Occipital lobe (tissue), 2 donors: Measurements from ENCODE around the gene MFSD12. TPM values are rescaled to one million over a fixed set of nuclear protein-coding genes. Genes with fewer than 3 reads are reported as not detected.
A peak's percentile ranks its signal among the peaks of the same experiment; 100 is the strongest.

Source experiments
- DNase-seq: peaks from one replicate; lab custom pipeline; 2025; lab: John Stamatoyannopoulos, UW
- total RNA-seq: library from RNA; depleted of rRNA; stranded (reverse); fragments of >200 nt; gene quantifications from one replicate; pipeline ENCODE4 v1.2.3, GENCODE V29; 2014

Gene MFSD12
- total RNA-seq, result 32.9 TPM

GRCh38 chr19:3557461-3558248 lies at the start of gene MFSD12:
Gene MFSD12, minus strand, starts transcription at chr19:3557586. Its CDS starts 183 bp downstream, at chr19:3557403.
- DNase-seq, result peak; percentile 92

GRCh38 chr19:3606690-3607289 lies 49.4 kb upstream of the MFSD12 start, which contains the start of gene TBXA2R:
Gene TBXA2R, minus strand, starts transcription at chr19:3606875. Its CDS starts 6,241 bp downstream, at chr19:3600634.
- DNase-seq, result no peak

- no peak for DNase-seq
Measured at GRCh38 chr19:3606174-3606689, 48.8 kb upstream of the MFSD12 start.

GRCh38 chr19:3605770-3606169 lies 48.4 kb upstream of the MFSD12 start:
- no peak for DNase-seq

DNA sequence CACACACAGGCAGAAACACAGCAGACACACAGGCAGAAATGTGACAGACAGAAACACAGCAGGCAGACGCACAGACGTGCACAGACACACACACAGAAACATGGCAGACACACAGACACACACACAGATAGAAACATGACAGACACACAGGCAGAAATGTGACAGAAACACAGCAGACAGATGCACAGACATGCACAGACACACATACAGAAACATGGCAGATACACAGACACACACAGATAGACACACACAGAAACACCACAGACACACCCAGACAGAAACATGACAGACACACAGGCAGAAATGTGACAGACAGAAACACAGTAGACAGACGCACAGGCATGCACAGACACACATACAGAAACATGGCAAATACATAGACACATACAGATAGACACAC lies 48.0 kb upstream of the MFSD12 start:
- no peak for DNase-seq

DNA sequence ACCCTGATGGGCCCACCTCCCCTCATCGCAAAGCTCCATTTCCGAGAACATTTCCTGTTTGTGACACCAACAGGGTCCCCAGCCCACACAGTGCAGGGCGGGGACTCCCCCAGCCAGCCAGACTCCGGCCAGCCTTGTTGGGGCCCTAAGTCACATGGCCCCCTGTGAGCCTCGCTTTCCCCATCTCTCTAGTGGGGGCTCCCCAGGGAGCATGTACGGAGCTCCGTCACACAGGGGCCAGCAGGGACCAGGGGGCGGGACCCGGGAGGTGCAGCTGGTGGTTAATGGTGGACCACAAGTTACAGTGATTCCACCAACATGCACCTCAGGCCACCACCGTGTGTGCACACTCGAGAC lies 47.6 kb upstream of the MFSD12 start:
- DNase-seq, result no peak

DNA sequence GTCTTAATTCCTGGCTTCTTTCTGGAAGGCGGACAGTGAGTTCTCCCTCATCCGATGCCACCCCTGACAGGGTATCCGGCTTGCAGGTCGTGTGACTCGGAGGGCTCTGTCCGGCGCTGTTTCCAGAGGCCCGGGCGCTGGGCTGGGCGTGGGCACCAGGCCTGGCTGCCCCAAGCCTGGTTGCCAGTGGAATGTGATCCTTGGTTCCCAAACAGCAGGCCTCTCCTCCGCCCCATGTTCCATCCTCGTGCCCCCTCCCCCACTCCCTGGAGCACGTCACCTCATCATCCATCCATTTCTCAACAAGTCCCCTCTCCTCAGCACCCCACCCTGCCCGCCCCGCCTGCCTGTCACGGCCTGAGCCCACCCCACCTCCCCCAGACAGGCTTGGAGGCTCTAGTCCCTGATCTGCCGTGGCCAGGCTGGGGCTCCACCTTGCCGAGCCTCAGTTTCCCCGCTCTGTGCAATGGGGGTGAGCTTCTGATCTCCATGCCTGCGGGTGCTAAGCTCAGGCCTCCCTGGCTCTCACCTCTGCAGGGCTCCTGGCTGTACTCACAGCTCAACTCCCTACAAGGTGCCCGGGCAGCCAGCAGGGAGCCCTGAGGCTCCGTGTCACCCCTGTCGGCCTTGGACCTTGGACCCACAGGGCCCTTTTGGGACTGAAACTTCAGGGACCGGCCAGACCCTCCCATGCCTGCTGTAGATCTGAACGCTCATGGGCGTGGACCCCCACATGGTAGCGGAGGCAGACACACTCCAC lies 47.0 kb upstream of the MFSD12 start:
- no peak for DNase-seq

DNA sequence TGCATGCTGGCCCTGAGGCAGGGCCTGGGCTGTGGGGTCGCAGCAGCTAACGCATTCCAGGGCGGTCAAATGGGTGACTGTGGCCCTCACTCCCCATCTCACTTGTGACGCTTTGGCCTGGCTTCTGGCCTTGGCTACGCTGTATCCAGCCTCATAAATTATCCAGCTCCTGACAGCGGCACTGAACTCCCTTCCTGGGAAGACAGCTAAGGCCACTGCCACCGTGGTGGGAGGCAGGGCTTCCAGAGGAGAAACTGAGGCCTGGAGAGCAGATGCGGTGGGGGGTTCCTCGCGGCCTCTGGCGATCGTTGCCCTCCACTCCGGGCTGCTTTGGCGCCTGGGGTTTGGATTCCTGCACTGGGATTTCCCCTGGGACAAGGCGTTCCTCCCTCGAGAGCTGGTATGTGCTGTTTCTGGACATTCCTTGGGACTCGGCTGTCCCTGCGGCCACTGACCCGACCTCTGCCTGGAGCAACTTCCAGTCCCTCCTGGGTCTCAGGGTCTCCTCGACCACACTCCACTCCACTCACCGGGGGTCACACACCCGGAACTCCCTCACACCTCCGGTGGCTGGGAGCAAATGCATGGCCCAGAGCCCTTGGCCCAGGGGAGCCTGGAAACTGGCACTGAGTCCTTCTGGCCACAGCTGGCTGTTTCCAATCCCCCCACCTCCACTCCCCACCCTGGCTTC lies 45.9 kb upstream of the MFSD12 start:
- no peak for DNase-seq

DNA sequence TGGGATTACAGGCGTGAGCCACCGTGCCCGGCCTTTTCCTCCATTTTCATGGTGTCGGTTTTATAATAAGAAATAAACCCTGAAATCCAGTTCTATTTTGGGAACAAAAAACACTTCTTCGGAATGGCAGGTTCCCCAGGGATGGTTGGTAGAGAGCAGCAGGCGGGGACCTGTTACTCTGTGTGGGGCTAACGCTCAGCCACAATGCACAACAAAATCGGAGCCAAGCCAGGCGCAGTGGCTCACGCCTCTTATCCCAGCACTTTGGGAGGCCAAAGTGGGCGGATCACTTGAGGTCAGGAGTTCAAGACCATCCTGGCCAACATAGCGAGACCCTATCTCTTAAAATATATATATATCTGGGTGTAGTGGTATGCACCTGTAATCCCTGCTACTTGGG lies 43.6 kb upstream of the MFSD12 start:
- DNase-seq, result no peak

DNA sequence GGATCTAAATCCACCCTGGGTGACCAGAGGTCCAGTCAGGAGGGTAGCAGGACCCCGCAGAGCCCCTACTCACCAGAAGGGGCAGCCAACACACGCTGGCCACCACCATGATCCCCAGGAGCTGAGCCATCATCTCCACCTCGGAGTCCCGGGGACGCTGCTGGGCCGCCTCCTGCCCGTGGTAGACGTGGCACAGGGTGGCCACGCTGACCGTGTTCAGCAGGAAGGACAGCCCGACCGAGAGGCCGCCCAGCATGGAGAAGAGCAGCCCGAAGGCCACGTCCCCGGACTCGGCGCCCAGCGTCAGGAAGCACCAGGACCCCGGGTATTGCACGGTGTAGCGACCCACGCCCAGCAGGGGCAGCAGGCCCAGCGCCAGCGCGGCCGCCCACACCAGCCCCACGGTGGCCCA lies 42.4 kb upstream of the MFSD12 start:
- DNase-seq, result no peak

GRCh38 chr19:3595521-3596061 lies 38.2 kb upstream of the MFSD12 start:
- no peak for DNase-seq

DNA sequence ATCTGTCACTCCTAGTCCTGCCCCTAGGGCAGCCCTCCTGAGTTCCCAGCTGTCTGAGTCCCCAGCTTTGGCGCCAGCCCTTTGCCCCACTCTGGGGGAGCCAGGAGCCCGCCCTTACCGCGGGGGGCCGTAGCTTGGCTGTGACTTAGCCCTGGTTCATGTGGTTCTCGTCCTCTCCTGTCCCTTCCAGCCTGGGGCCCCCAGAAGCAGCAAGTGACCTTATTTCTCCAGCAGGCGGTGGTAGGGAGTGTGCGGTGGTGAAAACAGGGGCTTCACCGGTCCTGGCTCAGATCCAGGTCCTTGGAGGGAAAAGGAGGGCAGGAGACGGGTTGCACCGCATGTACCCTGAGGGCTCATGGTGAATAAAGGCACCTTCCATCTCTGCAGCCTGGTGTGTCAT lies 35.8 kb upstream of the MFSD12 start:
- no peak for DNase-seq

GRCh38 chr19:3591876-3592613 lies 34.7 kb upstream of the MFSD12 start:
- no peak for DNase-seq

- DNase-seq, result no peak
Measured at GRCh38 chr19:3590991-3591659, 33.7 kb upstream of the MFSD12 start.

DNA sequence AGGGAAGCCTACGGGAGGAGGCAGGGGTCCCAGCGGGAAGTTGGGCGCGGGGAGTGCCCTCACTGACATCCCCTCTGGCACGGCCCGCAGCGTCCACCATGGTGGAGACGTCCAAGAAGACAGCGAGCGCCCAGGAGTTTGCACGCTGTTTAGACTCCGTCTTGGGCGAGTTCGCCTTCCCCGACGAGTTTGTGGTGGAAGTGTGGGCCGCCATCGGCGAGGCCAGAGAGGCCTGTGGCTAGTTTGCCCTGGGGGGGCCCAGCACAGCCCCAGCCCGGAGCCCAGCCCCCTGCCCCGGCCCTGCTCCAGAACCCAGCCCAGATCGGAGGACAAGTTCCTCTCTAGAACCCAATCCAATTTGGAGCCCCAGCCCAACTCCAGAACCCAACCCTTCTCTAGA lies 32.6 kb upstream of the MFSD12 start:
- DNase-seq, result no peak

GRCh38 chr19:3589439-3589838 lies 32.1 kb upstream of the MFSD12 start:
- DNase-seq, result no peak

DNA sequence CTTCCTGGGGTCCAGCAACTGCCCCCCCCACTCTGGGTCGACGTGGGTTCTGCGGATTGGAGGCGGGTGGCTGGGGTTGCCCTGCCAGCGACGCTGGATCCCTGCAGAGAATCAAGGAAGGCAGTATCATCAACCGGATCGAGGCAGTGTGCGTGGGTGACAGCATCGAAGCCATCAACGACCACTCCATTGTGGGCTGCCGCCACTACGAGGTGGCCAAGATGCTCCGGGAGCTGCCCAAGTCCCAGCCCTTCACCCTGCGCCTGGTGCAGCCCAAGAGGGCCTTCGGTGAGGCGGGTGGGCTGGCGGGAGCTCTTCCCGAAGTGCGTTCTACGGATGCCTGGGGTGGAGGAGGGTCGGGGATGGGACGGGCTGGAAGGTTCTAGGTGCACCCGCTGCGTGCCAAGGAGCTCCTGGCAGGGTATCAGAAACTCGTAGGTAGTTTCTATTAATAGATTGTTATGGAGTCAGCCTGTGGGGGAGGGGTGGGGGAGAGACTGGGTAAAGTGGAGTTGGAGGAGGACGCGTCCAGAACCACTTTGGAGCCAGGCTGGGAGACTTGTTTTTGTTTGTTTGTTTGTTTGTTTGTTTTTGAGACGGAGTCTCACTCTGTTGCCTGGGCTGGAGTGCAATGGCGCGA lies 29.4 kb upstream of the MFSD12 start:
- no peak for DNase-seq

- no peak for DNase-seq
Measured at GRCh38 chr19:3586127-3586626, 28.8 kb upstream of the MFSD12 start.
